ENCODE measurements around the gene EHBP1.

- TF ChIP-seq YY1 (IDR thresholded peaks at IDR 0.05; ENCODE audit: insufficient read depth, insufficient read length) (no peak), SUZ12 (IDR thresholded peaks at IDR 0.05; ENCODE audit: extremely low read depth, insufficient read depth, insufficient read length) (no peak)
Measured at GRCh38 chr2:63029058-63029457, 323.5 kb downstream of the EHBP1 start.
